Right atrium auricular region (tissue), 2 donors: ENCODE results near the gene IFIT5. TPM values are rescaled to one million over a fixed set of nuclear protein-coding genes. Genes with fewer than 3 reads are reported as not detected.
"Not testable (repeated sequence)": the region's sequence is repeated elsewhere in the genome, so short reads cannot be mapped to it uniquely, and the experiment has no call there.

Experiments used
- DNase-seq: peaks from one replicate; pipeline ENCODE4 v3.0.0-alpha.2; 2019; ENCODE audit warnings: low spot score
- H3K27ac ChIP-seq, 2 donors: fragments of 200-600 bp; sonication (generic); 1 replicate in 1 of 2; 2 replicates in 1 of 2; pipeline ENCODE4 v1.5.1; 2016 to 2019
- H3K27me3 ChIP-seq, 2 donors: fragments of 200-600 bp; sonication (generic); one replicate each; pipeline versions ENCODE4 v1.5.1 to v1.6.0; 2017 to 2019
- H3K36me3 ChIP-seq: fragments of 200-600 bp; sonication (generic); one replicate; pipeline ENCODE4 v1.5.1; 2016
- H3K4me1 ChIP-seq, 2 donors: fragments of 200-600 bp; sonication (generic); one replicate each; pipeline versions ENCODE4 v1.5.1 to v1.6.0; 2017 to 2019
- H3K4me3 ChIP-seq, 2 donors: fragments of 200-600 bp; sonication (generic); 1 replicate in 1 of 2; 2 replicates in 1 of 2; pipeline ENCODE4 v1.5.1; 2017 to 2019; ENCODE audit warnings: mild to moderate bottlenecking in 1 of 2, moderate library complexity in 1 of 2
- H3K9me3 ChIP-seq, 2 donors: fragments of 200-600 bp; sonication (generic); one replicate each; pipeline ENCODE4 v1.5.1; 2019
- total RNA-seq, 2 donors: library from RNA; depleted of rRNA; stranded (reverse); fragments of >200 nt; gene quantifications; one replicate each; pipeline ENCODE4 v1.1.0, GENCODE V29; 2016
- TF ChIP-seq, protein P1 (sequence below), 2 donors: fragments of 200-600 bp; sonication (generic); IDR thresholded peaks; one replicate each; pipeline ENCODE4 v1.5.1; 2019; ENCODE audit warnings: antibody characterized with exemption in 2 of 2

The IFIT5 gene
- total RNA-seq, 2 donors from 2014 or later: 6.9 to 11.1 TPM

DNA sequence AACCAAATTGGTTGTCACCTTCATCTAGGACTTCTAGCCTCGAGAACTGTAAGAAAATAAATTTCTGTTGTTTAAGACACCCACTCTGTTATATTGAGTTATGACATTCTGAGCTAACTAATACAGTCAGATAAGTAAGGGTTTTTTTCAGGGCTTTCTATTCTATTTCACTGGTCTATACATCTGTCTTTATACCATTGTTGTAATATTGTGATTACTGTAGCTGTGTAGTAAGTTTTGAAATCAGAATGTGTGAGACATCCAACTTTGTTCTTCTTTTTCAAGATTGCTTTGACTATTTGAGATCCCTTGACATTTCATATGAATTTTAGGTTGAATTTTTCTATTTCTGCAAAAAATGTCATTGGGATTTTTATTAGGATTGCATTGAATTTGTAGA is 14.4 kb upstream of the IFIT5 start:
- H3K4me1 ChIP-seq: peaks cover 0 to 10% of the 10 kb centered on the region in 2 donors
- TF ChIP-seq, protein P1, sequence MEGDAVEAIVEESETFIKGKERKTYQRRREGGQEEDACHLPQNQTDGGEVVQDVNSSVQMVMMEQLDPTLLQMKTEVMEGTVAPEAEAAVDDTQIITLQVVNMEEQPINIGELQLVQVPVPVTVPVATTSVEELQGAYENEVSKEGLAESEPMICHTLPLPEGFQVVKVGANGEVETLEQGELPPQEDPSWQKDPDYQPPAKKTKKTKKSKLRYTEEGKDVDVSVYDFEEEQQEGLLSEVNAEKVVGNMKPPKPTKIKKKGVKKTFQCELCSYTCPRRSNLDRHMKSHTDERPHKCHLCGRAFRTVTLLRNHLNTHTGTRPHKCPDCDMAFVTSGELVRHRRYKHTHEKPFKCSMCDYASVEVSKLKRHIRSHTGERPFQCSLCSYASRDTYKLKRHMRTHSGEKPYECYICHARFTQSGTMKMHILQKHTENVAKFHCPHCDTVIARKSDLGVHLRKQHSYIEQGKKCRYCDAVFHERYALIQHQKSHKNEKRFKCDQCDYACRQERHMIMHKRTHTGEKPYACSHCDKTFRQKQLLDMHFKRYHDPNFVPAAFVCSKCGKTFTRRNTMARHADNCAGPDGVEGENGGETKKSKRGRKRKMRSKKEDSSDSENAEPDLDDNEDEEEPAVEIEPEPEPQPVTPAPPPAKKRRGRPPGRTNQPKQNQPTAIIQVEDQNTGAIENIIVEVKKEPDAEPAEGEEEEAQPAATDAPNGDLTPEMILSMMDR (IDR thresholded peaks at IDR 0.05): no peak
- no peak overlapping the region for H3K27ac ChIP-seq
- H3K36me3 ChIP-seq: peaks cover 23% of the 10 kb centered on the region
- no peak overlapping the region for H3K4me3 ChIP-seq
- no peaks in the 10 kb centered on the region for H3K9me3 ChIP-seq
- DNase-seq: no peak
- no peaks in the 10 kb centered on the region for H3K27me3 ChIP-seq

DNA sequence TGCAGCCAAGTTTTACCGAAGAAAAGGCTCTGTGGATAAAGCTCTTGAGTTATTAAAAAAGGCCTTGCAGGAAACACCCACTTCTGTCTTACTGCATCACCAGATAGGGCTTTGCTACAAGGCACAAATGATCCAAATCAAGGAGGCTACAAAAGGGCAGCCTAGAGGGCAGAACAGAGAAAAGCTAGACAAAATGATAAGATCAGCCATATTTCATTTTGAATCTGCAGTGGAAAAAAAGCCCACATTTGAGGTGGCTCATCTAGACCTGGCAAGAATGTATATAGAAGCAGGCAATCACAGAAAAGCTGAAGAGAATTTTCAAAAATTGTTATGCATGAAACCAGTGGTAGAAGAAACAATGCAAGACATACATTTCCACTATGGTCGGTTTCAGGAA is 11.3 kb upstream of the IFIT5 start:
- TF ChIP-seq, protein P1 (IDR thresholded peaks at IDR 0.05): no peak
- Histone ChIP-seq H3K4me1 (peaks cover 0 to 2% of the 10 kb centered on the region in 2 donors), H3K9me3 (no peaks in the 10 kb centered on the region), H3K4me3 (no peak overlapping the region), H3K27me3 (no peaks in the 10 kb centered on the region), H3K27ac (no peak overlapping the region), H3K36me3 (peaks cover 23% of the 10 kb centered on the region)
- DNase-seq: no peak

DNA sequence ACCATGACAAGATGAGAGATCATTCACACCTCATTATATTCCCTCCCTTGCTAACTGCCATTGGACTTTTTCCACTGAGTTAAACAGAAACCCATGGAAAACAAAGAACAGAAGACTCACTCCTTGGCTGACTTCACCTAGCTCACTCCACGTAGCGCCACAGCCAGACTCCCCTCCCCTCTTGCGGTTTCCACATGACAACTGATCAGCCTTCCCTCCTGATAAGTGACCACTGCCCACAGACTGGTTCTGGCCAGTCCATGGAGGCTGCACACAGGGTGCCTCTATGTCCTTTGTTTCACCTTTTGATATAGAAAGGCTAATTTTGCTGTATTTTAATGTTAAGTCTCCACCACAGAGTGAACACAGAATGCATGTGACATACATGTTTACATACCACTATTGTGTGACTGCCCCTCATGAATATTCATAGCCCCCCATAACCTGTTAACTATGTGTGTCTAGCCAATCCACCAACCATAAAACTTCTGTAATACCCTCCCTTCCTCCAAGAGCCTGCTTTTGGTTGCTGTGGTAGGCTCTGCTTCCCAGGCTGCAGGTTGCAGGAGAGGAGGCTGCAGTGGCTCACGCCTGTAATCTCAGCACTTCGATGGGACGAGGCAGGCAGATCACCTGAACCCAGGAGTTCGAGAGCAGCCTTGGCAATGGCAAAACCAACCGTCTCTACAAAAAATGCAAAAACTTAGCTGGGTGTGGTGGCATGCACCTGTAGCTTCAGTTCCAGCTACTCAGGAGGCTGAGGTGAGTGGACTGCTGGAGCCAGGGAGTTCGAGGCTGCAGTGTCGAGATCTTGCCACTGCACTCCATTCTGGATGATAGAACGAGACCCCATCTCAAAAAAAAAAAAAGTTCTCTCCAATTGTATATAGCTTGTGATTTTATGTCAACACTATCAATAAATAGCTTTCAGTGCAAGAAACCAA is 10.0 kb upstream of the IFIT5 start:
- Histone ChIP-seq H3K4me1 (no peaks in the 10 kb centered on the region), H3K36me3 (peaks cover 23% of the 10 kb centered on the region), H3K27ac (no peak overlapping the region), H3K4me3 (no peak overlapping the region), H3K9me3 (no peaks in the 10 kb centered on the region), H3K27me3 (no peaks in the 10 kb centered on the region)
- TF ChIP-seq, protein P1 (IDR thresholded peaks at IDR 0.05): no peak
- no peak for DNase-seq

DNA sequence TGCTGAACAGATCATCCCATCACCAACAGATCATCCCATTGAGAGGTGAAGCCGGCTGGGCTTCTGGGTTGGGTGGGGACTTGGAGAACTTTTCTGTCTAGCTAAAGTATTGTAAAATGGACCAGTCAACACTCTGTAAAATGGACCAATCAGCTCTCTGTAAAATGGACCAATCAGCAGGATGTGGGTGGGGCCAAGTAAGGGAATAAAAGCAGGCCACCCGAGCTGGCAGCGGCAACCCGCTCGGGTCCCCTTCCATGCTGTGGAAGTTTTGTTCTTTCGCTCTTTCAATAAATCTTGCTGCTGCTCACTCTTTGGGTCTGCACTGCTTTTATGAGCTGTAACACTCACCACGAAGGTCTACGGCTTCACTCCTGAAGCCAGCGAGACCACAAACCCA is 8.2 kb upstream of the IFIT5 start:
- H3K27ac ChIP-seq, DNase-seq, H3K9me3 ChIP-seq, H3K27me3 ChIP-seq, H3K4me3 ChIP-seq, H3K4me1 ChIP-seq: not testable (repeated sequence)
- peaks cover 23% of the 10 kb centered on the region for H3K36me3 ChIP-seq

DNA sequence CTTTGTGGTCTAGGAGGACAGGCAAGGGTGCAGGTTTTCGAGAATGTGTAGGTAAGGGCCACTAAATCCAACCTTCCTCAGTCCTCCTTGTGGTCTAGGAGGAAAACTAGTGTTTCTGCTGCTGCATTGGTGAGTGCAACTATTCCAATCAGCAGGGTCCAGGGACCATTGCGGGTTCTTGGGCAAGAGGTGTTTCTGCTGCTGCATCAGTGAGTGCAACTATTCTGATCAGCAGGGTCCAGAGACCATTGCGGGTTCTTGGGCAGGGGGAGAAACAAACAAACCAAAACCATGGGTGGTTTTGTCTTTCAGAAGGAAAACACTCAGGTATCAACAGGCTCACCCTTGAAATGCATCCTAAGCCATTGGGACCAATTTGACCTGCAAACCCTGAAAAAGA is 6.6 kb upstream of the IFIT5 start:
- DNase-seq, H3K27me3 ChIP-seq, H3K4me3 ChIP-seq, H3K27ac ChIP-seq, H3K9me3 ChIP-seq, H3K4me1 ChIP-seq: not testable (repeated sequence)
- H3K36me3 ChIP-seq: peaks cover 15% of the 10 kb centered on the region

DNA sequence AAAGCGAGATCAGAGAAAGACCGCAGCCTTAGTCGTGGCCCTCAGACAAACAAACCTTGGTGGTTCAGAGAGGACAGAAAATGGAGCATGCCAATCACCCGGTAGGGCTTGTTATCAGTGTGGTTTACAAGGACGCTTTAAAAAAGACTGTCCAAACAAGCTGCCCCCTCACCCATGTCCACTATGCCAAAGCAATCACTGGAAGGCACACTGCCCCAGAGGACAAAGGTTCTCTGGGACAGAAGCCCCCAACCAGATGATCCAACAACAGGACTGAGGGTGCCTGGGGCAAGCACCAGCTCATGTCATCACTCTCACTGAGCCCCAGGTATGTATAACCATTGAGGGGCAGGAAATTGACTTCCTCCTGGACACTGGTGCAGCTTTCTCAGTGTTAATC is 5.1 kb upstream of the IFIT5 start:
- H3K27ac ChIP-seq, H3K9me3 ChIP-seq, DNase-seq, H3K4me3 ChIP-seq, H3K36me3 ChIP-seq, H3K27me3 ChIP-seq, H3K4me1 ChIP-seq: not testable (repeated sequence)

DNA sequence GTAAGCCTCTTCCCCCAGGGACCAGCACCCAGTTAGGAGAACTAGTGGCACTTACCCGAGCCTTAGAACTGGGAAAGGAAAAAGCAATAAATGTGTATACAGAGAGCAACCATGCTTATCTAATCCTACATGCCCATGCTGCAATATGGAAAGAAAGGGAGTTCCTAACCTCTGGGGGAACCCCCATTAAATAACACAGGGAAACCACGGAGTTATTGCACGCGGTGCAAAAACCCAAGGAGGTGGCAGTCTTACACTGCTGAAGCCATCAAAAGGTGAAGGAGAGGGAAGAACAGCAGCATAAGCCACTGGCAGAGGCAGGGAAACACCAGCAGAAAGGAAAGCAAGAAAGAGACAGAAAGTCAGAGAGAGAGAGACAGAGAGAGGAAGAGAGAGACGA is 3.8 kb upstream of the IFIT5 start:
- not testable (repeated sequence) for DNase-seq

DNA sequence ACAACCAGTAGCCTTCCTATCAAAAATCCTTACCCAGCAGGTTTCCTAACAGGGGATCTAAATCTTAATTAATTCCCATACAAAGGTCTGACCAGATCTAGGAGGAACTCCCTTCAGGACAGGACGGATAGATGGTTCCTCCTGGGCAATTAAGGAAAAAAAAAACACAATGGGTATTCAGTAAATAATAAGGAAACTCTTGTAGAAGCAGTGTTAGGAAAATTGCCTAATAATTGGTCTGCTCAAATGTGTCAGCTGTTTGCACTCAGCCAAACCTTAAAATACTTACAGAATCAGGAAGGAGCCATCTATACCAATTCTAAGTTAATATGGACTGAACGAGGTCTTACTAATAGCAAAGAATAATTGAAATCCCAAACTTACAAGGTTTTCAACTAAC is 3.2 kb upstream of the IFIT5 start:
- not testable (repeated sequence) for H3K36me3 ChIP-seq, H3K4me1 ChIP-seq

More for the DNA sequence above, 3.8 kb upstream of the IFIT5 start:
- not testable (repeated sequence) for H3K27ac ChIP-seq, H3K27me3 ChIP-seq, H3K4me3 ChIP-seq, H3K4me1 ChIP-seq, H3K9me3 ChIP-seq, H3K36me3 ChIP-seq

DNA sequence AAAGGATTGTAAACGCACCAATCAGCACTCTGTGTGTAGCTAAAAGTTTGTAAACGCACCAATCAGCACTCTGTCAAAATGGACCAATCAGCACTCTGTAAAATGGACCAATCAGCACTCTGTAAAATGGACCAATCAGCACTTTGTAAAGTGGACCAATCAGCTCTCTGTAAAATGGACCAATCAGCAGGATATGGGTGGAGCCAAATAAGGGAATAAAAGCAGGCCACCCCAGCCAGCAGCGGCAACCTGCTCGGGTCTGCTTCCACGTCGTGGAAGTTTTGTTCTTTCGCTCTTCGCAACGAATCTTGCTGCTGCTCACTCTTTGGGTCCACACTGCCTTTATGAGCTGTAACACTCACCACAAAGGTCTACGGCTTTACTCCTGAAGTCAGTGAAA is 2.1 kb upstream of the IFIT5 start:
- peaks cover 0 to 19% of the 10 kb centered on the region in 2 donors for H3K4me1 ChIP-seq
- H3K4me3 ChIP-seq, H3K27ac ChIP-seq, H3K9me3 ChIP-seq, H3K36me3 ChIP-seq, H3K27me3 ChIP-seq, DNase-seq: not testable (repeated sequence)

More for the DNA sequence above, 3.2 kb upstream of the IFIT5 start:
- H3K27me3 ChIP-seq, H3K27ac ChIP-seq, DNase-seq, H3K4me3 ChIP-seq, H3K9me3 ChIP-seq: not testable (repeated sequence)
